Colonic mucosa (tissue), 4 donors: ENCODE data around the gene KCNJ1. TPM values are rescaled to one million over a fixed set of nuclear protein-coding genes. Genes with fewer than 3 reads are reported as not detected.

ENCODE experiments used
- DNase-seq: peaks from one replicate; pipeline ENCODE4 v3.0.0-alpha.2; 2020
- H3K27ac ChIP-seq: fragments of 200-600 bp; one replicate; pipeline ENCODE4 v1.8.0; 2021
- H3K27me3 ChIP-seq: fragments of 200-600 bp; one replicate; pipeline ENCODE4 v1.8.0; 2021
- H3K36me3 ChIP-seq: fragments of 200-600 bp; one replicate; pipeline ENCODE4 v1.8.0; 2021
- H3K4me1 ChIP-seq: fragments of 200-600 bp; one replicate; pipeline ENCODE4 v1.8.0; 2021; ENCODE audit warnings: mild to moderate bottlenecking
- H3K4me3 ChIP-seq: fragments of 200-600 bp; one replicate; pipeline ENCODE4 v1.8.0; 2021
- H3K9ac ChIP-seq, 2 donors: one replicate each; pipeline ENCODE4 v1.7.0; 2013; ENCODE audit warnings: control low read depth in 2 of 2, low read depth in 2 of 2, low read length in 2 of 2
- H3K9me3 ChIP-seq: fragments of 200-600 bp; one replicate; pipeline ENCODE4 v1.8.0; 2021
- intact Hi-C: fragments of 100-400 bp; cut with DNase I; formaldehyde crosslinking; loops from one replicate; pipeline ENCODE4 v1.14.1; 2022
- total RNA-seq, 2 donors: library from RNA; stranded (reverse); fragmentation: NEBNext Ultra II Directional in 1 of 2; extraction: Animal tissue kit (Norgen Biotek cat#: 25700) in 1 of 2; gene quantifications; one replicate each; pipeline ENCODE4 v1.2.1, GENCODE V29; 2021
- TF ChIP-seq, protein P1 (sequence below): fragments of 200-600 bp; IDR thresholded peaks from one replicate; pipeline ENCODE4 v1.8.0; 2022; ENCODE audit warnings: antibody characterized with exemption, mild to moderate bottlenecking
- donor health status: healthy.
- donor health status: DM: no; HTN: no; CAD: no.
- donor health status: DM: no; HTN: no; CAD: no.

Gene KCNJ1
- total RNA-seq, 2 donors from 2014 or later: not detected

DNA sequence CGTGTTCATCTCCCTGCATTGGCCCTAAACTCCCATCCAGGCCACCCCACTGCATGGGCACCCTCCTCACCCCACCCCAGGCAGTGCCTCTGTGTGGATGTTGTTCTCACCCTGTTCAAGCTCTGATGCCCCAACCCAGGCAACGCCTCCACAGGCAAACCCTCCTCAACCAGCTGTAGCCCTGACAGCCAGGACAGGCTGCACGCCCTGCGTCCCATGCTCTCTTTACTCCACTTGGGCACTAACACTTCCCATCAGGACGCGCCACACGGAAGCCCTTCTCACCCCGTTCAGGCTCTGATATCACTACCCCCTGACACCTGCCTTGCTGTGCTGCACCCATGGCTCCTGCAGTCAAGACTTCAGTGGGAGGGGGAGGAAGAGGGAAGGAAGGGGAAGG lies 47.9 kb downstream of the KCNJ1 start:
- DNase-seq: no peak
- intact Hi-C loops: no loop called here
- H3K9me3 ChIP-seq: no peaks in the 10 kb centered on the region
- H3K27me3 ChIP-seq: no peaks in the 10 kb centered on the region
- H3K4me3 ChIP-seq: no peak overlapping the region
- TF ChIP-seq, protein P1, sequence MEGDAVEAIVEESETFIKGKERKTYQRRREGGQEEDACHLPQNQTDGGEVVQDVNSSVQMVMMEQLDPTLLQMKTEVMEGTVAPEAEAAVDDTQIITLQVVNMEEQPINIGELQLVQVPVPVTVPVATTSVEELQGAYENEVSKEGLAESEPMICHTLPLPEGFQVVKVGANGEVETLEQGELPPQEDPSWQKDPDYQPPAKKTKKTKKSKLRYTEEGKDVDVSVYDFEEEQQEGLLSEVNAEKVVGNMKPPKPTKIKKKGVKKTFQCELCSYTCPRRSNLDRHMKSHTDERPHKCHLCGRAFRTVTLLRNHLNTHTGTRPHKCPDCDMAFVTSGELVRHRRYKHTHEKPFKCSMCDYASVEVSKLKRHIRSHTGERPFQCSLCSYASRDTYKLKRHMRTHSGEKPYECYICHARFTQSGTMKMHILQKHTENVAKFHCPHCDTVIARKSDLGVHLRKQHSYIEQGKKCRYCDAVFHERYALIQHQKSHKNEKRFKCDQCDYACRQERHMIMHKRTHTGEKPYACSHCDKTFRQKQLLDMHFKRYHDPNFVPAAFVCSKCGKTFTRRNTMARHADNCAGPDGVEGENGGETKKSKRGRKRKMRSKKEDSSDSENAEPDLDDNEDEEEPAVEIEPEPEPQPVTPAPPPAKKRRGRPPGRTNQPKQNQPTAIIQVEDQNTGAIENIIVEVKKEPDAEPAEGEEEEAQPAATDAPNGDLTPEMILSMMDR: no peak
- H3K4me1 ChIP-seq: no peaks in the 10 kb centered on the region
- no peaks in the 10 kb centered on the region for H3K36me3 ChIP-seq
- no peak overlapping the region for H3K9ac ChIP-seq
- no peak overlapping the region for H3K27ac ChIP-seq

DNA sequence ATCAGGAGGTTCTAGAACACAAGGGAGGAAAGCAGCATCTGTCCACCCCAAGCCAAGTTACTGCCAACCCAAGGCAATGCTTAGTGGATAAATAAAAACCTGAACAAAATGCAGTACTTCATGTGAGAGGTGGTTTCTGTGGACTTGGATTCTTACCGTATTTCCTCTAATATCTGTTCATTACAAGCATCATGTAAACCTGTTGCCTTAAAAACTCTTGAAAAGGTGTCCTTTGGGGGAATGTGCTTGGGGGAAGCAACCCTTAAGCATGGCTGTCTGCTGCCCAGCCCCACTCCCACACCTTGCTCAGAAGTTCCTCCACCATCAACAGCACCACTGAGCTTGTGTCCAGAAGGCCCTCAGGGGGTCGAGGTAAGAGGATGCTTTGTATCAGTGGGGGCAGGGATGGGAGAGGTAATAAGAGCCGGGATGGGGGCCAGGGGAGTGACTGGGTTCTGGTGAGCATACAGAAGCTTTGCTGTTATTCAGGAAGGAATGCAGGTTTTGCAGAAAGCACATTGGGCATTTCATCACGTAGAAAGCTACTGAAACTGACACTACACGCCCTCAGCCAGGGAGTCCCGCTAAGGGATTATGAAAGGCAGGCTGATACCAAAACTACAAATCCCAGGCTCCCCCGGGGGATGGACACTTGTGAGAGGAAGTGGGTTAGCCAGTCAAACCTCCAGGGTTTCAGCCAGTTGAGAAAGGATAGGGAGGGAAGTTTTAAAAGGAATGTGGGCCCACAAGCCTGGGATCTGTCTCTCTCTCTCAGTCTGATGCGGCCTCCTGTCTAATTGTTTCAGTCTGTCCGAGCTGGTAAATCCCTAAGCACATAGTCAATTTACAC lies 52.0 kb downstream of the KCNJ1 start:
- no peak overlapping the region for H3K9ac ChIP-seq
- intact Hi-C loops: no loop called here
- no peaks in the 10 kb centered on the region for H3K36me3 ChIP-seq
- no peaks in the 10 kb centered on the region for H3K4me1 ChIP-seq
- H3K9me3 ChIP-seq: no peaks in the 10 kb centered on the region
- no peaks in the 10 kb centered on the region for H3K27me3 ChIP-seq
- no peak overlapping the region for H3K27ac ChIP-seq
- no peak for DNase-seq
- H3K4me3 ChIP-seq: no peak overlapping the region
- TF ChIP-seq, protein P1: no peak

DNA sequence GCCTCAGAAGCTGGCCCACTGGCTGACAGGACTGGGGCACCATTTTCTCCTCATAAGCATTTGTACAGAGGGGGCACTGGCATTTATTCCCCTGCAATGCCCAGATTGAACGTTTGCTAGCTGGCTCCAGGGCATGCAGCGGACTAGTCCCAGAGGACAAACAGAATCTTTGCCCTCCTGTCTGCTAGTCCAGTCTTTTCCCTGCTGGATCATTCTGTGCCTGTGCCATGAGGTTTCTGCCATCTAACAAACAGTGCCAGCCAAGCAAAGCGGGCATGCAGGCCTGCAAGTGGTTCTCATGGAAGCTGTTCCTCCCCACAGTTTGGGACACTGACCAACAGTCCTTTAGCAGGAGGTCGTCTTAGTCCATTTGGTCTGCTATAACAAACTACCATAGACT lies 53.4 kb downstream of the KCNJ1 start:
- Histone ChIP-seq H3K4me3 (no peak overlapping the region), H3K36me3 (no peaks in the 10 kb centered on the region), H3K27ac (no peak overlapping the region), H3K9me3 (no peaks in the 10 kb centered on the region), H3K4me1 (no peaks in the 10 kb centered on the region), H3K27me3 (no peaks in the 10 kb centered on the region), H3K9ac (no peak overlapping the region)
- TF ChIP-seq, protein P1: no peak
- DNase-seq: no peak
- intact Hi-C loops: no loop called here

DNA sequence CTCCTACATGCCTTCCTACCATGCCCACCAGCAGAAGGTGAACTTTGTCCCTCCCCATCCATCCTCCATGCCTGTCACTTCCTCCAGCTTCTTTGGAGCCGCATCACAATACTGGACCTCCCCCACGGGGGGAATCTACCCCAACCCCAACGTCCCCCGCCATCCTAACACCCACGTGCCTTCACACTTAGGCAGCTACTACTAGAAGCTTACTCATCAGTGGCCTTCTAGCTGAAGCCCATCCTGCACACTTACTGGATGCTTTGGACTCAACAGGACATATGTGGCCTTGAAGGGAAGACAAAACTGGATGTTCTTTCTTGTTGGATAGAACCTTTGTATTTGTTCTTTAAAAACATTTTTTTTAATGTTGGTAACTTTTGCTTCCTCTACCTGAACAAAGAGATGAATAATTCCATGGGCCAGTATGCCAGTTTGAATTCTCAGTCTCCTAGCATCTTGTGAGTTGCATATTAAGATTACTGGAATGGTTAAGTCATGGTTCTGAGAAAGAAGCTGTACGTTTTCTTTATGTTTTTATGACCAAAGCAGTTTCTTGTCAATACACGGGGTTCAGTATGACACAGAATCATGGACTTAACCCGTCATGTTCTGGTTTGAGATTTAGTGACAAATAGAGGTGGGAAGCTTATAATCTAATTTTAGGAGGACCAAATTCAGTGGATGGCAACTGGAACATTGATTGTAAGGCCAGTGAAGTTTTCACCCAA lies 56.1 kb downstream of the KCNJ1 start:
- no peaks in the 10 kb centered on the region for H3K9me3 ChIP-seq
- H3K4me3 ChIP-seq: no peak overlapping the region
- H3K27ac ChIP-seq: no peak overlapping the region
- TF ChIP-seq, protein P1: no peak
- no peaks in the 10 kb centered on the region for H3K27me3 ChIP-seq
- intact Hi-C loops: no loop called here
- H3K4me1 ChIP-seq: no peaks in the 10 kb centered on the region
- H3K36me3 ChIP-seq: no peaks in the 10 kb centered on the region
- DNase-seq: no peak
- no peak overlapping the region for H3K9ac ChIP-seq

DNA sequence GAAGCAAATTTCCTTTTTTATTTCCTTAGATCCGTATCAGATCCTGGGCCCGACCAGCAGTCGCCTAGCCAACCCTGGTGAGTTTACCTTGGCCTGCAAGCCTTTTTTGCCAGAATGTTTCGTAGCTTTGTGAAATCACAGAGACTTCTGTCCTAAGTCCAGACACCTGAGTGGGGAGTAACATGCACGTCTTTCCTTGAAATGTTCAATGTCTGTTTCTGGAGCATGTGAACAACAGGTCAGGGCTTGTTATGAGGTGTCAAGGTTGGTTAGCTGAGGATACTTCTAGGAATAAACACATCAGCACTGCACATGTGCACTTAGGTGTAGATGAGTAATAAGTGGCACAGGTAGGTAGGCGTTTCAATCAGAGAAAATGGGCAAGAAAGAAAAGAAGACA lies 58.0 kb downstream of the KCNJ1 start:
- intact Hi-C loops: no loop called here
- Histone ChIP-seq H3K36me3 (no peaks in the 10 kb centered on the region), H3K4me3 (no peak overlapping the region), H3K4me1 (no peaks in the 10 kb centered on the region), H3K9ac (no peak overlapping the region), H3K27ac (no peak overlapping the region), H3K9me3 (no peaks in the 10 kb centered on the region), H3K27me3 (no peaks in the 10 kb centered on the region)
- TF ChIP-seq, protein P1: no peak
- DNase-seq: no peak
